DND-41 (cell line): Measurements from ENCODE around the gene HPS5.

Source experiments
- CTCF ChIP-seq: IDR thresholded peaks from 2 replicates; pipeline ENCODE4 v1.5.1; 2012; ENCODE audit warnings: borderline replicate concordance, low read length, moderate library complexity, mild to moderate bottlenecking; ENCODE audit not compliant: poor library complexity, severe bottlenecking; ENCODE audit errors: extremely low read depth
- EZH2 ChIP-seq: IDR thresholded peaks from 3 replicates; pipeline ENCODE4 v1.6.1; 2012; ENCODE audit warnings: borderline replicate concordance, low read depth, mild to moderate bottlenecking, moderate library complexity, low read length, inconsistent platforms; ENCODE audit not compliant: severe bottlenecking

GRCh38 chr11:18315893-18316292 lies 6.0 kb downstream of the HPS5 start:
- TF ChIP-seq CTCF, result no peak
- no peak for TF ChIP-seq EZH2
